ENCODE results near the gene SLC17A4.

SLC17A4 gene

DNA sequence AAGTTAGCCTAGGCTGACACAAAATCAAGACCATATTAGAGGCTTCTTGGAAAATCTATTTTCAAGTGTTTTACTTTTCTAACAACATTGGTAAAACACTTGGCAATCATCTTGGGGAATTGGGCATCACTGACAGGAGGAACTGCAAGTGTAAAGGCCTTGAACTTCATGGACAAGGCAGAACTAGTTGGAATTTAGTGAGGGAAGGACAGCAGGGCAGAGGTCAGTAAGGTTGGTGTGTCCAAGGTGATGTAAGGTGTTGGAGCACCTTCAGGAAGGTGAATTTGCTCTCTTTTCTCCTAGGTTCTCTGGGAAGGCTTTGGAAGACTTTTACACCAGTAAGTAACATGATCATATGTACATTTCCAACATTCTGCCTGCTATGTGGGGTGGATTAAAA lies 1.5 kb upstream of the SLC17A4 start:
- no peak for DNase-seq

DNA sequence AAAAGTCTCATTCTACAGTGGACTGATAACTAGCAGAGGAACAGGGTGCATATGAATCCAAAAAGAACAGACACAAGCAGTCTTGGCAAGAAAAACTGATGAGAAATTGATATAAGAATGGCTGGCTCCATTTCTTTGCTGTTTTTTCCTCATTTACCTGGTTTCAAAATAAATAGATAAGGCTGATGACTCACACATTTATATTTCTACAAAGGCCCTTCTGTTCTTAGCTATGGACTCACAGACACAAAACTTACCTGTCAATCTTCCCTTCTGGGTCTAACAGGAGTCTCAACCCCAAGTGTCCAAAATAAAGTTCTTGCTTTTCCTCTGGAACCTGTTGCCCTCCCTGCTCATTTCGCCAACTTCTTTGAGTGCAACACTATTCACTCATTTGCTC lies 941 bp downstream of the SLC17A4 start:
- DNase-seq, result no peak

DNA sequence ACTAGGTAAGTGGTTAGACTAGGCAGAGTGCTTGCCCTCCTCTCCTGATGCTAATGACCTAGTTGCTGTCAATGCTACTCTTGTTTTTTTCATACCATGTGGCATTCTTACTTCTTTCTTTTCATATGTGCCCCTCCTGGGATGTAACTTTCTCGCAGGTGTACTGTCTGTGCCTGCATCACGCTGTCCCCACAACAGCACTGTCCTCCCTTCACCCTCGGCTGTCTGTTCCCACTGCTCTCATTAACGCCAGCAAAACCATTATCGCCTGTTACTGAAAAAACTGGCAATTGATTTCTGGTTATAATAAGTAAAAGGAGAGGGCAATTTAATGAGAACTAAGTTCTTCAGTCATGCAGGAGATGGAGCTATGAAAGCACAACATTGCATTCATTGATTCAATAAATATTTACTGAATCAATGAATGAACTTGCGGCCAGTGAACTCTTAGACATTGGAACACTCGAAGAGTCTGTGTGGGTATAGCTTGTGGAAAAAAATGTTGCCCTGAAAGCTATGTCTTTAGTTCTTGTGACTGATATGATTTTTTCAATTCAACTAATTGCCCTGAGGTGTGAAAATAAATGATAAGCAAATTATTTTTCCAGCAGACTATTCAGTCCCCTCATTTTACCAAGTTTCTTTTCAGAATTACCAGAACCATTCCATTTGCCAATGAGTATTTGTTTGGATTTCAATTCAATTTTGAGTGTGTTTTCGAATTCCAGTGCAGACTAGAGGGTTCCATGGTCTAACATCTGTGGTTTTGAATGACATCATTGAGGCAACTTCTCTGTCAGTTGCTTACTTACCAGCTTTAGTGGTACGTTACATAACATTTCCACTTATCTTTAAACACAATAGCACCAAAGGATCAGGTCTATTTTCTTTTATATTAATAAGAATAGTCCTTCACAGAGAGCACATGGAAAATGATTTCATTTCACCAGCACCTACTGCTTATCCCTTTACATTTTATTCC lies 2.1 kb downstream of the SLC17A4 start:
- no peak for DNase-seq

- DNase-seq, result no peak
Measured at GRCh38 chr6:25757936-25758642, 3.5 kb downstream of the SLC17A4 start.

DNA sequence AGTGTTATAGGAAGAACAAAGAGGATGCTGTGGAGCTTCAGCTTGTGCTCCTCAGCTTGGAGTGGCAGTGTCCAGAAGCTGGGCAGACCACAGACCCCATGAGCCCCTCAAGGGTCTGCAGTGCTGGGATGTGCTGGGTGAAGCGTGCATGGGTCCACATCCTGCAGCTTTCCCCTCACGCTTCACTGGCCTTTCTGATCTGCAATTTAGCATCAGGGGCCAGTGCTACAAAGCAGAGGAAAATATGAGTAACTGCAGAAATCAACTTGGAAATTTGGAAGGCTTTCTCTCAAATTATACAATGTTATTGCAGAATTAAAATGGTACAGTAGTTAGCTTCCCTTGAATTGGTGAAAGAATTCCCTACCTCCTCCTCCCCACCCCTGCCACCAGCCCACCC lies 10.1 kb downstream of the SLC17A4 start:
- no peak for DNase-seq

DNA sequence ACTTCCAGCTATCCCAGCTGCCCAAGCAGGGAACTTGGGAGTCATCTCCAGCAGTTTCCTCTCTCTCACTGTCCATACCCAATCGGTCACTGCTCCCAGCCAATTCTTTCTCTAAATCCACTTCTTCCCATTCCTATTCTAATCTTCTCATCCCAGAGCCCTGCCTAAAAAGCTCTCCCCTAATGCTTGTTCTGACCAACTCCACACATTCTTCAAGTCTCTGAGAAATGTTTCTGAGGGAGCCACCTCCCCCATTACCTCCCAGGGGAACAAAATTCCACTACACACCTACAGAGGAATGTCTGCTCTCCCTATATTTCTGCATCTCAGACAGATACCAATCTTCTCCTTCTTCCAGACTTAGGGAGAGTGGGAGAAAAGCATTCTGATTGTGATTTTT lies 14.0 kb downstream of the SLC17A4 start:
- no peak for DNase-seq

- DNase-seq, result no peak
Measured at GRCh38 chr6:25769983-25770382, 15.4 kb downstream of the SLC17A4 start.

DNA sequence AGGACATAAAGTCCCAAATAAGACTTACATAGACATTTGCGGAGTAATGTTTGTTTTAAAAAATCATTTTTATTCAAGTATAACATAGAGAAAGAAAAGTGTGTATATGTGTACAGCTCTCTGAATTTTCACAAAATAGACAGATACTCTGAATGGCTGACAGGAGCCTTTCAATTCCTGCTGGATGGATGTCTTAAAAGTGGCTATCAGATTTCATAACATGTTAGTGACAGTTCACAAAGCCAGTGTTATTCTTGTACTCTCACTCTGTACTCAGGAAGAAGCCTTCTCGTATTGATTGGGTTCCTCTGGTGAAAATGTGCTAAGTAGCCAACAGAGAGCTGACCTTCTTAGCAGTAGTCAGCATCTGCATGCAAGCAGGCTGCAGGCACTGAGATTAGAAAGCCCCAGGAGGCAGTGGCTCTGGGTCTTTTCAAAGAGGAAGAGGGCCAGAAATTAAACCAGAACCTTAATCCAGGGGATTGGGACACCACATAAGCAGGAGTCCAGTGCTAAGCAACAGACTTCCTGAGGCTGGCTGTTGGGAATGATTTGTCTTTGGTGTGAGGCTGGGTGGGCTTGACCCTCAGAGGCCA lies 19.7 kb downstream of the SLC17A4 start:
- no peak for DNase-seq

GRCh38 chr6:25777031-25777430 lies 22.5 kb downstream of the SLC17A4 start:
- DNase-seq, result no peak

- DNase-seq, result no peak
Measured at GRCh38 chr6:25777856-25778649, 23.5 kb downstream of the SLC17A4 start.

- DNase-seq, result no peak
Measured at GRCh38 chr6:25781134-25781533, 26.6 kb downstream of the SLC17A4 start.

- DNase-seq, result no peak
Measured at GRCh38 chr6:25787428-25787827, 32.9 kb downstream of the SLC17A4 start.

DNA sequence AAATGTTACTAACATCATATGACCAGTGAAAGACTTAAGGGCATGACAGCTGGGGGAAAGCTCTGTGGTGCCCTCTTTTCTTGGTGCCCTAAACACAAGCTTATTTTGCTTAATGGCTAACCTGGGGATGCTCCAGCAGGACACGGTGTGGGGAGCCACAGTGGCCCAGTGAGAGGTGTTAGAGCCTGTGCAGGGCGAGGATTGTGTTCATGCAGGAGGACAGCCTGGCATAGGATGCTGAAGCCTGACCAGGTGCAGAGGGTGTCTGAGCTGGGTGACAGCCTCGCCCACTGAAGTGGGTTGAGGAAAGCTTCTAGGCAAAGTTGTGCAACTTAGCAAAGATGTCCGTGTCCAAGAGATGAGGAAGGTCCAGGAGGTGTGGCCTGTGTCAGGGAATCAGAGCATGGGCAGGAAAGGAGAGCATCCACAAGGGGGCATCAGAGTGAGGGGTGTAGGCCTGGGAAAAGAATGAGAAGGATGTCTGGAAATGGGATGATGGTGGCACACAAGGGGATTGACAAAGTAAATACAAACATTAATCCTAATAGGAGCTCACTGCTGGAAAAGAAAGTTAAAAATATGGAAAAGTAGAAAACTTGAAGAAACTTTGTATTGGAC lies 33.9 kb downstream of the SLC17A4 start:
- DNase-seq, result peak; percentile 30

DNA sequence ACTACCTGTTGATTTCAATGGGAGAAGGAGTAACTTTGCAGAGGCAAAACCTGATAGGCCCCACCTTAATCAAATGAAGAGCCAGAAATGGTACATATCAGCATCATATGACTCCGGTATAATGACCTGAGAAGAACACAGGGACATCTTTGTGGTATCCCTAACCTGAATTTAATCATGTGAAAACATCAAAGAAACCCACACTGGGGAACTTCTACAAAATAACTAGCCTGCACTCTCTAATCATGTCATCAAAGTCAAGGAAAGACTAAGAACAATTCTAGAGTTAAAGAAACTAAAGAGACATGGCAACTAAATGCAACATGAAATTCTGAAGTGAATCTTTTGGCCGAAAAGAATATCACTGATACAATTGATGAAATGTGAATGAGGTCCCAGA lies 34.9 kb downstream of the SLC17A4 start:
- DNase-seq, result no peak

- no peak for DNase-seq
Measured at GRCh38 chr6:25792016-25792415, 37.5 kb downstream of the SLC17A4 start.

DNA sequence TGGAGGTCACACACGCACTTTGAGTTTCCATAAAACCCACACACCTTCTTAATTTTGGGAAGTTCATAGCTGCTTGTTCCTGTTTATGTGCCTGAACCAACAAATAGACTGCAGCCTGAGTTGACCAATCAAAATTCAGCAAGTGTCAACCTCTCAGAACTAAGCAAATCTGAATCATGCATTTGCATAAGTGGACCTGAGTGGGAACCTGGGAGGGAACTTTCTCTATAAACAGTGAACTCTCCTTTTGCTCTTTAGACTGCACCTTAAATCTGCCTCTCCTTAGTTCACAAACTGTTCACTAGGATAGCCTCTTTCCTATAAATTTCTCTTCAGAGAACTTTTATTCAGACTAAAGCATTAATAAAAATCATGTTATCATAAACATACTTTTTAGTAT lies 39.4 kb downstream of the SLC17A4 start:
- DNase-seq, result no peak

- DNase-seq, result no peak
Measured at GRCh38 chr6:25794784-25795183, 40.2 kb downstream of the SLC17A4 start.

DNA sequence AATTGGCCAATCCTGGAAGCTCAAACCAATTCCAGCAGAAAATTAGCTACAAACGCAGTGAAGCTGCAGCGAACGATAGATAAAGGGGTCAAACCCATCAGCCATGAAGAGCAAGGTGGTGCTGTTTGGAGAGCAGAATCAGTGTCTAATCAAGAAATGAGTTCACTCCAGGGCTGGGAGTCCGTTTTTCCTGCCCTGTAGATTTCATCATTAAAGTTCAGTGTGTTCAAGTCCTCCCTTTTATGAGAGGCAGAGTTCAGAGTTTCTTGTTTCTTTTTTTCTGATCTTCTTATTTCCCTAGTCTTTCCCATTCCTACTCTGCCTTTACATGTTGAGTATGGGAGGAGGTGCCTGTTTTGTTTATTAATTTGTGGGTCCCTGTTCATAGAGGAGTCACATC lies 46.9 kb downstream of the SLC17A4 start:
- DNase-seq, result no peak

DNA sequence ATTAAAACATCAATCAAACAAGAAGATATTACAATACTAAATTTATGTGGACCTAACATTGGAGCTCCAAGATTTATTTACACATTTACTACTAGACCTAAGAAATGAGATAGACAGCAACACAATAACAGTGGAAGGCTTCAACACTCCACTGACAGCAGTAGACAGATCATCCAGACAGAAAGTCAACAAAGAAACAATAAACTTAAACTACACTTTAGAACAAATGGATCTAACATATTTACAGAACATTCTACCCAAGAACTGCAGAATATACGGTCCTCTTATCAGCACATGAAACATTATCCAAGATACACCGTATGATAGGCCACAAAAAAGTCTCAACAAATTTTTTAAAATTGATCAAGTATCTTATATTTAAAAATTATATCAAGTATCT lies 50.3 kb downstream of the SLC17A4 start:
- no peak for DNase-seq

DNA sequence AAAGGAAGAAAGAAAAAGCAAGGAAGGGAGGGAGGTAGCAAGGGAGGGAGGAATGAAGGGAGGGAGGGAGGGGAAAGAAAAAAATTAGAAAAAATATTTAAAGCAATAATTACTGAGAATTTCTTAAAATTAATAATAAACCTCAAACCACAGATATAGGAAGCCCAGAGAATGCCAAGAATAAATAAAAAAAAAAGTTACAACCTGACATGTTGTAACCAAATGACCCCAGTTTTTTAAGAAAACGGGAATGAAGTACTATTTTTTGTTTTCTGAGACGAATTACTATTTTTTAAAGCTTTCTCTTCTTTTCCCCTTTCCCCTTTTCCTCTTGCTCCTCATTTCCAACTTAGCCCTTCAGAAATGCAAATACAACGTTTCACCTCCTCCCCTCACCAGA lies 60.7 kb downstream of the SLC17A4 start:
- DNase-seq, result no peak

DNA sequence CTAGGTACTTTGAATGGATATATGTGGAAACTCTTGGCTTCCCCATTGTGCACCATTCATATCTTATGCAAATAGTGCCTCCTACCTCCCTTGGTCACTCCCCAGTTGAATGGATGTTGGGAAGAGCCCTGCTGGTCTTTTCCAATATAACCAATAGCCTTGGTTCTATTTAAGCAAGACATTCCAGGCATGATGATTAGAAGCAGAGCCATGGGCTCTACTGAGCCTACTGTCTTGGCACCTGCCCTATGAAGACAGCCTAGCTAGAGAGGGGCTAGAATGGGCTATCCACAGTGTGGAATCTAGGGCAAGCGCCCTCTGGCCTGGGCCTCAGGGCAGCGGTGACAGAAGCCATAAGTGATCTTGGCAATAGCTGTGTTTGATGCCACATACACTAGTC lies 61.7 kb downstream of the SLC17A4 start:
- no peak for DNase-seq

DNA sequence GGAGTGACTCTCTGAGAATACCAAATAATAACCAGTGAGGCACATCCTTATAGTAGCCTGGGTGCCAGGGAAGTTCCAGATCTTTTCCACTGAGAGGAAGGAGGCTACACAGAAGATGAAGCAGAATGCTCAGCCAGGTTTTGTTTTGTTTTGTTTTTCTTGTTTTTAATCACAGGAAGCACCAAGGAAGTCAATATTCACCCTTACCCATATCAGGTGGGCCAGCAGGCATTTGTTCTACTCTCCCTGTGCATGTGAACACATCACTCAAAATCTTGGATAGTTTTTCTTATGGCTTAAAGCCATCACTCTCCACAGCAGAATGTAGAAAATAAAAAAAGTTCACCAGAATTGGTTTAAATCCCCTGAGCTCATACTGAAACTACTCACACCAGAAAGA lies 66.8 kb downstream of the SLC17A4 start:
- no peak for DNase-seq

DNA sequence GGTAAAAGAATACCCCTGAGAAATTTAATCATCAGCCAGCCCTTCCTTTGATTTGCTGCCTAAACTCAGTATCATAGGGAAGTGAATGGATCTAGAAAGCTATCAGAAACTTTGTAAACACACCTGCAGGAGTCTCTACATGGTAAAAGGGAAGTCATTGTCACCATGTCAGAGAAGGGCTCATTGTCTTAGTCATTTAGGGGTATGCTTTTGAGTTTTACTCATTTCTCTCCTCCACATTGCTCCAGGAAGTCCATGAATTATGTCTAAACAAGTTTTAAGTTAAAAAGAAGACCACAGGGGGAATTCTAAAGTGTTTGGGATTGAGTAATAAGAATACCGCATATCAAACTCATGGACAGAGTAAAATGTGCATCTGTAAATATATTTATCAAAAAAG lies 74.8 kb downstream of the SLC17A4 start:
- no peak for DNase-seq

Measured in stimulated activated CD4-positive, alpha-beta T cell treated with anti-CD3 and anti-CD28 coated beads, Interleukin-4, amount 100 ng/mL, for 1 hour (primary cell).